ENCODE data around the gene PDE1A. TPM values are rescaled to one million over a fixed set of nuclear protein-coding genes. Genes with fewer than 3 reads are reported as not detected.

PDE1A gene
- total RNA-seq, 1 donor from 2014 or later: not detected

GRCh38 chr2:182447163-182447562 lies 20.3 kb upstream of the PDE1A start:
- no peak for TF ChIP-seq CTCF (conservative IDR thresholded peaks at IDR 0.05; ENCODE audit: low read depth, low read length)
- no peak for DNase-seq (ENCODE audit: low read depth)

GRCh38 chr2:182446087-182446486 lies 19.3 kb upstream of the PDE1A start:
- H3K4me3 ChIP-seq (ENCODE audit: low read depth, low read length): no peak overlapping the region
- no peak for TF ChIP-seq CTCF (conservative IDR thresholded peaks at IDR 0.05; ENCODE audit: low read depth, low read length)
- DNase-seq (ENCODE audit: low read depth): no peak

More at GRCh38 chr2:182447163-182447562, 20.3 kb upstream of the PDE1A start:
- no peak overlapping the region for H3K4me3 ChIP-seq (ENCODE audit: low read depth, low read length)

- no peak for TF ChIP-seq CTCF (conservative IDR thresholded peaks at IDR 0.05; ENCODE audit: low read depth, low read length)
Measured at GRCh38 chr2:182445391-182445965, 18.6 kb upstream of the PDE1A start.

GRCh38 chr2:182444806-182445205 lies 18.0 kb upstream of the PDE1A start:
- H3K4me3 ChIP-seq (ENCODE audit: low read depth, low read length): no peak overlapping the region
- TF ChIP-seq CTCF (conservative IDR thresholded peaks at IDR 0.05; ENCODE audit: low read depth, low read length): no peak
- no peak for DNase-seq (ENCODE audit: low read depth)

More at GRCh38 chr2:182445391-182445965, 18.6 kb upstream of the PDE1A start:
- DNase-seq (ENCODE audit: low read depth): no peak
- no peak overlapping the region for H3K4me3 ChIP-seq (ENCODE audit: low read depth, low read length)

GRCh38 chr2:182444170-182444569 lies 17.3 kb upstream of the PDE1A start:
- no peak overlapping the region for H3K4me3 ChIP-seq (ENCODE audit: low read depth, low read length)
- no peak for DNase-seq (ENCODE audit: low read depth)
- no peak for TF ChIP-seq CTCF (conservative IDR thresholded peaks at IDR 0.05; ENCODE audit: low read depth, low read length)

GRCh38 chr2:182436252-182436651 lies 9.4 kb upstream of the PDE1A start:
- H3K4me3 ChIP-seq (ENCODE audit: low read depth, low read length): no peak overlapping the region
- TF ChIP-seq CTCF (conservative IDR thresholded peaks at IDR 0.05; ENCODE audit: low read depth, low read length): no peak
- no peak for DNase-seq (ENCODE audit: low read depth)

GRCh38 chr2:182435754-182436153 lies 8.9 kb upstream of the PDE1A start:
- no peak for DNase-seq (ENCODE audit: low read depth)
- TF ChIP-seq CTCF (conservative IDR thresholded peaks at IDR 0.05; ENCODE audit: low read depth, low read length): no peak
- no peak overlapping the region for H3K4me3 ChIP-seq (ENCODE audit: low read depth, low read length)
